ENCODE data around the gene CD300A.
"Not testable (repeated sequence)": the region's sequence is repeated elsewhere in the genome, so short reads cannot be mapped to it uniquely, and the experiment has no call there.

Gene CD300A

GRCh38 chr17:74499992-74500391 is 33.6 kb downstream of the CD300A start:
- Histone ChIP-seq H3K4me3 (ENCODE audit: low read depth in 1 of 2, low read length in 1 of 2) (no peak overlapping the region), H3K4me1 (ENCODE audit: control insufficient read depth in 1 of 2, insufficient read depth in 1 of 2, low read depth in 1 of 2, low read length in 1 of 2) (peaks cover 28 to 31% of the 10 kb centered on the region in 2 experiments), H3K27ac (no peak overlapping the region), H3K27me3 (no peaks in the 10 kb centered on the region), H3K9me3 (no peaks in the 10 kb centered on the region), H3K36me3 (no peaks in the 10 kb centered on the region)
- no peak for TF ChIP-seq CTCF (IDR thresholded peaks at IDR 0.05)

GRCh38 chr17:74502861-74503260 is 36.4 kb downstream of the CD300A start:
- Histone ChIP-seq H3K4me1 (ENCODE audit: control insufficient read depth in 1 of 2, insufficient read depth in 1 of 2, low read depth in 1 of 2, low read length in 1 of 2) (peaks cover 10 to 13% of the 10 kb centered on the region in 2 experiments), H3K9me3 (no peaks in the 10 kb centered on the region), H3K27ac (no peak overlapping the region), H3K27me3 (no peaks in the 10 kb centered on the region), H3K4me3 (ENCODE audit: low read depth in 1 of 2, low read length in 1 of 2) (no peak overlapping the region), H3K36me3 (no peaks in the 10 kb centered on the region)
- TF ChIP-seq CTCF (IDR thresholded peaks at IDR 0.05): no peak

- not testable (repeated sequence) for H3K9me3 ChIP-seq; H3K27me3 ChIP-seq; H3K27ac ChIP-seq; H3K4me3 ChIP-seq (ENCODE audit: low read depth in 1 of 2, low read length in 1 of 2); H3K36me3 ChIP-seq
- peaks cover 10 to 13% of the 10 kb centered on the region in 2 experiments for H3K4me1 ChIP-seq (ENCODE audit: control insufficient read depth in 1 of 2, insufficient read depth in 1 of 2, low read depth in 1 of 2, low read length in 1 of 2)
Observed at GRCh38 chr17:74503949-74504348, 37.5 kb downstream of the CD300A start.

GRCh38 chr17:74508156-74508555 is 41.7 kb downstream of the CD300A start:
- H3K27me3 ChIP-seq: no peaks in the 10 kb centered on the region
- no peaks in the 10 kb centered on the region for H3K9me3 ChIP-seq
- no peak for TF ChIP-seq CTCF (IDR thresholded peaks at IDR 0.05)
- no peak overlapping the region for H3K27ac ChIP-seq
- H3K36me3 ChIP-seq: no peaks in the 10 kb centered on the region
- no peak overlapping the region for H3K4me3 ChIP-seq (ENCODE audit: low read depth in 1 of 2, low read length in 1 of 2)
- H3K4me1 ChIP-seq (ENCODE audit: control insufficient read depth in 1 of 2, insufficient read depth in 1 of 2, low read depth in 1 of 2, low read length in 1 of 2): peaks cover 18 to 19% of the 10 kb centered on the region in 2 experiments

- no peaks in the 10 kb centered on the region for H3K9me3 ChIP-seq
- peaks cover 14 to 15% of the 10 kb centered on the region in 2 experiments for H3K4me1 ChIP-seq (ENCODE audit: control insufficient read depth in 1 of 2, insufficient read depth in 1 of 2, low read depth in 1 of 2, low read length in 1 of 2)
- no peak for TF ChIP-seq CTCF (IDR thresholded peaks at IDR 0.05)
- H3K36me3 ChIP-seq: no peaks in the 10 kb centered on the region
- no peak overlapping the region for H3K4me3 ChIP-seq (ENCODE audit: low read depth in 1 of 2, low read length in 1 of 2)
- H3K27ac ChIP-seq: peak overlapping the region; percentile 64
- H3K27me3 ChIP-seq: no peaks in the 10 kb centered on the region
Observed at GRCh38 chr17:74512036-74512435, 45.6 kb downstream of the CD300A start.

- Histone ChIP-seq H3K36me3 (no peaks in the 10 kb centered on the region), H3K4me1 (ENCODE audit: control insufficient read depth in 1 of 2, insufficient read depth in 1 of 2, low read depth in 1 of 2, low read length in 1 of 2) (peaks cover 14 to 15% of the 10 kb centered on the region in 2 experiments), H3K27me3 (no peaks in the 10 kb centered on the region), H3K9me3 (no peaks in the 10 kb centered on the region), H3K27ac (peak overlapping the region; percentile 64), H3K4me3 (ENCODE audit: low read depth in 1 of 2, low read length in 1 of 2) (no peak overlapping the region)
- TF ChIP-seq CTCF (IDR thresholded peaks at IDR 0.05): no peak
Observed at GRCh38 chr17:74512624-74513091, 46.2 kb downstream of the CD300A start.
